Activated CD4-positive, alpha-beta T cell treated with anti-CD3 and anti-CD28 coated beads, Interleukin-2, amount 10 ng/mL, durations not matched to agents 7 days and 5 days (primary cell): Measurements from ENCODE around the gene LZTS2. TPM values are rescaled to one million over a fixed set of nuclear protein-coding genes. Genes with fewer than 3 reads are reported as not detected.

Experiments
- CTCF ChIA-PET: fragments of 350-600 bp; sonication (Branson Sonifier 250); formaldehyde crosslinking; loops from one replicate; lab custom pipeline; 2021; ENCODE audit warnings: antibody characterized with exemption; lab: Charles Lee
- POLR2A ChIA-PET: fragments of 350-600 bp; sonication (Branson Sonifier 250); formaldehyde crosslinking; loops from one replicate; lab custom pipeline; 2021; ENCODE audit warnings: antibody characterized with exemption; lab: Charles Lee
- DNase-seq: peaks from one replicate; pipeline ENCODE4 v3.0.0-alpha.2; 2020
- H3K27ac Mint-ChIP-seq: one replicate; pipeline ENCODE4 v1.8.0; 2021; ENCODE audit warnings: mild to moderate bottlenecking, moderate library complexity, mixed read lengths
- H3K27me3 Mint-ChIP-seq: one replicate; pipeline ENCODE4 v1.8.0; 2021; ENCODE audit warnings: mixed read lengths
- H3K36me3 Mint-ChIP-seq: one replicate; pipeline ENCODE4 v1.8.0; 2021; ENCODE audit warnings: low read depth, mixed read lengths
- H3K4me1 Mint-ChIP-seq: one replicate; pipeline ENCODE4 v1.8.0; 2021; ENCODE audit warnings: mixed read lengths
- H3K4me3 Mint-ChIP-seq: one replicate; pipeline ENCODE4 v1.8.0; 2021; ENCODE audit warnings: mild to moderate bottlenecking, moderate library complexity, mixed read lengths
- H3K9me3 Mint-ChIP-seq: one replicate; pipeline ENCODE4 v1.8.0; 2021; ENCODE audit warnings: mixed read lengths
- total RNA-seq, 2 experiments: library from RNA; stranded (reverse); gene quantifications; one replicate each; pipeline ENCODE4 v1.2.3, GENCODE V29; 2021

Gene LZTS2
- total RNA-seq, 2 experiments from 2014 or later, result 17.5 to 18.8 TPM

- H3K27me3 Mint-ChIP-seq, result no peaks in the 10 kb centered on the region
- peak overlapping the region; percentile 66 for H3K27ac Mint-ChIP-seq
- POLR2A ChIA-PET, result no interaction called here
- peaks cover 29% of the 10 kb centered on the region for H3K4me1 Mint-ChIP-seq
- CTCF ChIA-PET, result interaction anchor here (0.8 kb wide), 1 partner anchor 82 kb away, joined by 3 read pairs; the partner anchor contains the start of gene SLF2
- no peak overlapping the region for H3K4me3 Mint-ChIP-seq
- no peak for DNase-seq
- H3K9me3 Mint-ChIP-seq, result no peaks in the 10 kb centered on the region
- H3K36me3 Mint-ChIP-seq, result peaks cover 16% of the 10 kb centered on the region
Observed at GRCh38 chr10:100993986-100994708, 5.5 kb upstream of the LZTS2 start.

GRCh38 chr10:100995181-100995580, 4.4 kb upstream of the LZTS2 start:
- Mint-ChIP-seq H3K27me3 (no peaks in the 10 kb centered on the region), H3K4me1 (peaks cover 28% of the 10 kb centered on the region), H3K27ac (no peak overlapping the region), H3K9me3 (no peaks in the 10 kb centered on the region), H3K36me3 (peaks cover 14% of the 10 kb centered on the region), H3K4me3 (no peak overlapping the region)
- DNase-seq, result no peak
- POLR2A ChIA-PET, result no interaction called here
- CTCF ChIA-PET, result interaction anchor here (1.5 to 12.7 kb wide), 2 partner anchors 21 to 32 kb away, joined by 3 to 111 read pairs; no protein-coding TSS in a partner anchor

GRCh38 chr10:100996678-100997359, 2.8 kb upstream of the LZTS2 start:
- ChIA-PET POLR2A (no interaction called here), CTCF (interaction anchor here (0.8 to 12.7 kb wide), 13 partner anchors 8 to 64 kb away, joined by 3 to 111 read pairs (median 5); partner anchors contain the start of genes KAZALD1, PDZD7 and SFXN3)
- Mint-ChIP-seq H3K27ac (peak overlapping the region; percentile 95), H3K4me3 (peak overlapping the region; percentile 80), H3K4me1 (peaks cover 27% of the 10 kb centered on the region), H3K27me3 (peaks cover 2% of the 10 kb centered on the region), H3K9me3 (no peaks in the 10 kb centered on the region), H3K36me3 (peaks cover 3% of the 10 kb centered on the region)
- DNase-seq, result peak; percentile 43

- H3K4me3 Mint-ChIP-seq, result peak overlapping the region; percentile 80
- H3K27me3 Mint-ChIP-seq, result peaks cover 2% of the 10 kb centered on the region
- CTCF ChIA-PET, result interaction anchor here (0.5 to 12.7 kb wide), 20 partner anchors 9 to 472 kb away, joined by 3 to 111 read pairs (median 4); partner anchors contain the start of genes KAZALD1, PDZD7, SFXN3 and SLF2
- H3K27ac Mint-ChIP-seq, result peak overlapping the region; percentile 95
- POLR2A ChIA-PET, result no interaction called here
- DNase-seq, result peak; percentile 69
- no peaks in the 10 kb centered on the region for H3K9me3 Mint-ChIP-seq
- peaks cover 2% of the 10 kb centered on the region for H3K36me3 Mint-ChIP-seq
- H3K4me1 Mint-ChIP-seq, result peaks cover 27% of the 10 kb centered on the region
Observed at GRCh38 chr10:100997360-100998182, 2.0 kb upstream of the LZTS2 start.

- H3K27me3 Mint-ChIP-seq, result peaks cover 2% of the 10 kb centered on the region
- H3K9me3 Mint-ChIP-seq, result no peaks in the 10 kb centered on the region
Observed at GRCh38 chr10:100998183-100998990, 1.2 kb upstream of the LZTS2 start.

GRCh38 chr10:100998991-100999741, 442 bp upstream of the LZTS2 start:
- peak; percentile 73 for DNase-seq
- H3K36me3 Mint-ChIP-seq, result peaks cover 2% of the 10 kb centered on the region
- H3K27ac Mint-ChIP-seq, result peak overlapping the region; percentile 88
- peaks cover 27% of the 10 kb centered on the region for H3K4me1 Mint-ChIP-seq
- no peaks in the 10 kb centered on the region for H3K9me3 Mint-ChIP-seq
- peak overlapping the region; percentile 80 for H3K4me3 Mint-ChIP-seq
- peaks cover 2% of the 10 kb centered on the region for H3K27me3 Mint-ChIP-seq
- CTCF ChIA-PET, result interaction anchor here (0.7 to 12.7 kb wide), 12 partner anchors 8 to 85 kb away, joined by 3 to 111 read pairs (median 3); partner anchors contain the start of genes PDZD7 and SFXN3
- POLR2A ChIA-PET, result no interaction called here

More at GRCh38 chr10:100998183-100998990, 1.2 kb upstream of the LZTS2 start:
- H3K27ac Mint-ChIP-seq, result peak overlapping the region; percentile 88
- DNase-seq, result peak; percentile 65
- ChIA-PET POLR2A (no interaction called here), CTCF (interaction anchor here (0.5 to 12.7 kb wide), 18 partner anchors 9 to 473 kb away, joined by 3 to 111 read pairs (median 4); partner anchors contain the start of genes PDZD7, SFXN3 and SLF2)
- H3K4me3 Mint-ChIP-seq, result peak overlapping the region; percentile 80
- peaks cover 27% of the 10 kb centered on the region for H3K4me1 Mint-ChIP-seq
- peaks cover 2% of the 10 kb centered on the region for H3K36me3 Mint-ChIP-seq

GRCh38 chr10:101000127-101000914, 713 bp downstream of the LZTS2 start:
- no peaks in the 10 kb centered on the region for H3K9me3 Mint-ChIP-seq
- no peak for DNase-seq
- ChIA-PET CTCF (interaction anchor here (0.9 to 12.7 kb wide), 6 partner anchors 10 to 52 kb away, joined by 3 to 111 read pairs (median 3); no protein-coding TSS in a partner anchor), POLR2A (no interaction called here)
- peak overlapping the region; percentile 54 for H3K4me3 Mint-ChIP-seq
- H3K4me1 Mint-ChIP-seq, result peaks cover 26% of the 10 kb centered on the region
- H3K27me3 Mint-ChIP-seq, result peaks cover 2% of the 10 kb centered on the region
- H3K27ac Mint-ChIP-seq, result peak overlapping the region; percentile 68
- peaks cover 2% of the 10 kb centered on the region for H3K36me3 Mint-ChIP-seq

- H3K4me1 Mint-ChIP-seq, result peaks cover 20% of the 10 kb centered on the region
- peak overlapping the region; percentile 27 for H3K27ac Mint-ChIP-seq
- POLR2A ChIA-PET, result no interaction called here
Observed at GRCh38 chr10:101000915-101001658, 1.5 kb downstream of the LZTS2 start.

GRCh38 chr10:101001659-101002035, 2.0 kb downstream of the LZTS2 start:
- DNase-seq, result no peak
- Mint-ChIP-seq H3K27ac (no peak overlapping the region), H3K27me3 (peaks cover 2% of the 10 kb centered on the region), H3K36me3 (peaks cover 2% of the 10 kb centered on the region), H3K4me1 (peaks cover 15% of the 10 kb centered on the region), H3K9me3 (no peaks in the 10 kb centered on the region), H3K4me3 (no peak overlapping the region)
- ChIA-PET POLR2A (no interaction called here), CTCF (interaction anchor here (1.4 to 12.7 kb wide), 2 partner anchors 15 to 40 kb away, joined by 4 to 111 read pairs; no protein-coding TSS in a partner anchor)

More at GRCh38 chr10:101000915-101001658, 1.5 kb downstream of the LZTS2 start:
- no peak for DNase-seq
- CTCF ChIA-PET, result interaction anchor here (12.7 kb wide), 1 partner anchor 15 kb away, joined by 111 read pairs; no protein-coding TSS in a partner anchor
- Mint-ChIP-seq H3K9me3 (no peaks in the 10 kb centered on the region), H3K27me3 (peaks cover 2% of the 10 kb centered on the region), H3K4me3 (peak overlapping the region; percentile 54), H3K36me3 (peaks cover 2% of the 10 kb centered on the region)

- peaks cover 13% of the 10 kb centered on the region for H3K4me1 Mint-ChIP-seq
- H3K27ac Mint-ChIP-seq, result no peak overlapping the region
- no peak overlapping the region for H3K4me3 Mint-ChIP-seq
- no peak for DNase-seq
- H3K9me3 Mint-ChIP-seq, result no peaks in the 10 kb centered on the region
- peaks cover 2% of the 10 kb centered on the region for H3K36me3 Mint-ChIP-seq
- POLR2A ChIA-PET, result interaction anchor here (0.7 kb wide), 1 partner anchor 36 kb away, joined by 4 read pairs; no protein-coding TSS in a partner anchor
- CTCF ChIA-PET, result interaction anchor here (1.0 to 12.7 kb wide), 4 partner anchors 9 to 39 kb away, joined by 3 to 111 read pairs (median 4); partner anchors contain the start of genes MRPL43 and TWNK
- H3K27me3 Mint-ChIP-seq, result peaks cover 2% of the 10 kb centered on the region
Observed at GRCh38 chr10:101002456-101002855, 2.8 kb downstream of the LZTS2 start.
